ENCODE results near the gene ACTN2.
"Not testable (repeated sequence)": the region's sequence is repeated elsewhere in the genome, so short reads cannot be mapped to it uniquely, and the experiment has no call there.

ACTN2 gene

DNA sequence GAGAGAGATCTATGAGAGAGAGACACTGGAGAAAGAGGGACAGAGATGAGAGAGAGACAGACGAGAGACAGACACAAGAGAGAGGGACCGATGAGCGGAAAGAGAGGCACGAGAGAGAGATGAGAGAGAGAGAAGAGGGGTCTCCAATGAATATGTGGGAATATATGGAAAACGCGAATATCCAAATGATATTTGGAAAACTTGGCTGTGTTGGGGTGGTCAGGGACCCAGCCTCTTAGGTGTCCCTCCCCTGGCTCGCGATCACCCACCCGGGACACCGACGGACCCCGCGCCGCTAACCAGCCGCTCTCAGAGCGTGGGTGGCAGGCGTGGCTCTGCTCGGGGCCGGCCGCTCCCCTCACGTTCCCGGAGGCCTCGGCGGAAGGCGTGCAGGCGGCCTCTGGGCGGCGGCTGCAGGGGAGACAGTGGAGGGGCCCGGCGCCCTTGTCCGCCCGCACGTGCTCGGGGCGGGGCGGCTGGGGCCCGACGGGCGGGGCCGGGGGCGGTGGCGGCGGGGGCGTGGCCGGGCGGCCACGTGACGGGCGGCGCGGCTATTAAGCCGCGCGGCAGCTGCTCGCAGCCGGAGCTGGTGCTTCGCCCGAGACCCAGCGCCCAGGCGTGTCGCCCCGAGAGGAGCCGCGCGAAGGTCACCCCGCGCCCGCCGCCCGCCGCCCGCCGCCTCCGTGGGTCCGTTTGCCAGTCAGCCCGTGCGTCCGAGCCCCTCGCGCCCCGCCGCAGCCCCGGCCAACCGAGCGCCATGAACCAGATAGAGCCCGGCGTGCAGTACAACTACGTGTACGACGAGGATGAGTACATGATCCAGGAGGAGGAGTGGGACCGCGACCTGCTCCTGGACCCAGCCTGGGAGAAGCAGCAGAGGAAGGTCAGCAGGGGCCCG is at the start of gene ACTN2:
Gene ACTN2, plus strand, starts transcription at position 583 of the 898 bp plus-strand sequence. Its CDS starts 175 bp downstream, at position 758.
- Histone ChIP-seq H3K4me3 (ENCODE audit: low read depth, low read length) (peak within 1 kb of the TSS; percentile 30), H3K9ac (ENCODE audit: low read depth, low read length) (no peak within 1 kb of the TSS), H3K36me3 (ENCODE audit: control insufficient read depth, insufficient read depth, low read length) (no peaks in the 10 kb centered on the region), H3K9me3 (ENCODE audit: control insufficient read depth, insufficient read depth, low read length) (no peaks in the 10 kb centered on the region), H3K4me1 (ENCODE audit: control insufficient read depth, insufficient read depth, low read length) (no peaks in the 10 kb centered on the region), H3K27me3 (ENCODE audit: control insufficient read depth, insufficient read depth, low read length) (peaks cover 24% of the 10 kb centered on the region)

DNA sequence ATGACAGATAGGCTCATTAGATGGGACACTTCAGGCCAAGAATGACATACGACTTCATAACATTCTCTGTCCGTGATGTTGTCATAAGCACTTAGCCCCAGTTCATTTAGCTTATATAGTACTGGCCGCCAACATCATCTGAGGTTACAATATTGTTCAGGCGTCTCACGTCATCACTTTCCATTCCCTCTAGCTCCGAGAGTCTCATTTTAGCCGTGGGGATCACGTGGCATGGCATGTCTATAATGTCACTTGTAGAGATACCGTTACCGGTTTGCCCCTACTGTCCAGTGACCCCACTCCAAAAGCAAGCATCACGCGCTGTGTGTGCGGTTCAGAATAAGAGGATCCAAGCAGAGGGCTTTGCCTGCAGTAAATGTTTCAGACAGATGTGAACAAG is 47.4 kb upstream of the ACTN2 start:
- Histone ChIP-seq H3K4me1 (ENCODE audit: control insufficient read depth, insufficient read depth, low read length) (no peaks in the 10 kb centered on the region), H3K27me3 (ENCODE audit: control insufficient read depth, insufficient read depth, low read length) (no peaks in the 10 kb centered on the region), H3K4me3 (ENCODE audit: low read depth, low read length) (no peak overlapping the region), H3K9me3 (ENCODE audit: control insufficient read depth, insufficient read depth, low read length) (no peaks in the 10 kb centered on the region), H3K36me3 (ENCODE audit: control insufficient read depth, insufficient read depth, low read length) (no peaks in the 10 kb centered on the region), H3K9ac (ENCODE audit: low read depth, low read length) (no peak overlapping the region)

DNA sequence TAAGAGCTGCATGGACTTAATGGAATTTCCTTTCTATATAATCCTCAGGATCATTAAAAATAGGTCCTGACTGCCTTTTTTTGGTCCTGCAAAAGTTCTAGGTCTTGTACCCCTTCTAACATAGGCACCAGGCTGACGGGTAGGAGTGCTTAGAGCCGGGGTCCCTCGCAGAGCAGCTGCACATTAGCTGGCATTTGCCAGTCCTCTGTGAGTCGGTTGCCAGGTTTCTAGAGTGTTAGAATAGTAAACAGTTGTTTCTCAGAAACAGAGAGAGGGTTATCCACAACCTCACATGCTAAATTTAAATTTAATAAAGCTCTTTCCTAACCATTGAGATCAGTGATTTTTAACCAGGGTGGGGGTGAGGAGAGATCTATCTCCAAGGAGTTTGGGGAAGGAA is 46.6 kb upstream of the ACTN2 start:
- no peaks in the 10 kb centered on the region for H3K36me3 ChIP-seq (ENCODE audit: control insufficient read depth, insufficient read depth, low read length)

DNA sequence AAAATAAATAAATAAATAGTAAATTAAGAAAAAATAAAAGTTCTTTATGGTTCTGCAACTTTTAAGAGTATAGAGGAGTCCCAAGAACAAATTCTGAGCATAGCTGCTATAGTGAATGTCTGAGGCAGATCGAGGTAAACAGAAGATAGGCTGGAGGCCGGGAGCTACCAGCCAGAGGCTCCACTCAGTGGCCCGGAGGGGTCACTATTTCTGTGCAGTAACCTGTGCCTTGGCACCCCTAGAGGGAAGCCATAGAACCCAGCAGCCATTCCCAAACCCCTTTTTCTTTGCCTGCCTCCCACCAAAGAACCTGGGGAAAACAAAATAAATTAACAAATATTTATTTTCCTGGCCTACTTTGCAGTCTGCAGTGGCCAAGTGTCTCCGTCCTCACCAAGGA is 43.5 kb upstream of the ACTN2 start:
- no peaks in the 10 kb centered on the region for H3K36me3 ChIP-seq (ENCODE audit: control insufficient read depth, insufficient read depth, low read length)
- no peak overlapping the region for H3K4me3 ChIP-seq (ENCODE audit: low read depth, low read length)
- H3K4me1 ChIP-seq (ENCODE audit: control insufficient read depth, insufficient read depth, low read length): no peaks in the 10 kb centered on the region
- H3K27me3 ChIP-seq (ENCODE audit: control insufficient read depth, insufficient read depth, low read length): no peaks in the 10 kb centered on the region
- no peak overlapping the region for H3K9ac ChIP-seq (ENCODE audit: low read depth, low read length)
- H3K9me3 ChIP-seq (ENCODE audit: control insufficient read depth, insufficient read depth, low read length): no peaks in the 10 kb centered on the region

More for the DNA sequence above, 46.6 kb upstream of the ACTN2 start:
- Histone ChIP-seq H3K9ac (ENCODE audit: low read depth, low read length) (no peak overlapping the region), H3K27me3 (ENCODE audit: control insufficient read depth, insufficient read depth, low read length) (no peaks in the 10 kb centered on the region), H3K9me3 (ENCODE audit: control insufficient read depth, insufficient read depth, low read length) (no peaks in the 10 kb centered on the region), H3K4me3 (ENCODE audit: low read depth, low read length) (no peak overlapping the region), H3K4me1 (ENCODE audit: control insufficient read depth, insufficient read depth, low read length) (no peaks in the 10 kb centered on the region)

DNA sequence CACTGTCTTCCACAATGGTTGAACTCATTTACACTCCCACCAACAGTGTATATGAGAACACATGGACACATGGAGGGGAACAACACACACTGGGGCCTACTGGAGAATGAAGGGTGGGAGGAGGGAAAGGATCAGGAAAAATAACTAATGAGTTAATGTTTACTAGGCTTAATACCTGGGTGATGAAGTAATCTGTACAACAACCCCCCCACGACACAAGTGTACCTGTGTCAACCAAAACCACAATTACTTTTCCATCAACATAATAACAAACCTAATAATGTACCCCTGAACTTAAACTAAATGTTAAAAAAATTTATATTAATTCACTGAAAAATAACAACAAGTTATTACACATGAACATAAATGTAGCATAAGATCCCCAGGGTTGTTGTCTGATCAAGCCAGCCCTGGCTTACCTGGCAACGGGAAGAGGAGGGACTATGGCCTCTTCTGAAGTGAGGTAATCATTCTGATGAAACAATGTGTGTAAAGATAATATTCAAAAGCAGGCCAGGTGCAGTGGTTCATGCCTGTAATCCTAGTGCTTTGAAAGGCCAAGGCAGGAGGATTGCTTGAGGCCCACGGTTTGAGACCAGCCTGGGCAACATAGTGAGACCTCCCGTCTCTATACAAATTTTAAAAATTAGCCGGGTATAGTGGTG is 41.2 kb upstream of the ACTN2 start:
- Histone ChIP-seq H3K4me1 (ENCODE audit: control insufficient read depth, insufficient read depth, low read length) (no peaks in the 10 kb centered on the region), H3K9me3 (ENCODE audit: control insufficient read depth, insufficient read depth, low read length) (no peaks in the 10 kb centered on the region), H3K27me3 (ENCODE audit: control insufficient read depth, insufficient read depth, low read length) (no peaks in the 10 kb centered on the region), H3K36me3 (ENCODE audit: control insufficient read depth, insufficient read depth, low read length) (no peaks in the 10 kb centered on the region), H3K4me3 (ENCODE audit: low read depth, low read length) (no peak overlapping the region), H3K9ac (ENCODE audit: low read depth, low read length) (no peak overlapping the region)

DNA sequence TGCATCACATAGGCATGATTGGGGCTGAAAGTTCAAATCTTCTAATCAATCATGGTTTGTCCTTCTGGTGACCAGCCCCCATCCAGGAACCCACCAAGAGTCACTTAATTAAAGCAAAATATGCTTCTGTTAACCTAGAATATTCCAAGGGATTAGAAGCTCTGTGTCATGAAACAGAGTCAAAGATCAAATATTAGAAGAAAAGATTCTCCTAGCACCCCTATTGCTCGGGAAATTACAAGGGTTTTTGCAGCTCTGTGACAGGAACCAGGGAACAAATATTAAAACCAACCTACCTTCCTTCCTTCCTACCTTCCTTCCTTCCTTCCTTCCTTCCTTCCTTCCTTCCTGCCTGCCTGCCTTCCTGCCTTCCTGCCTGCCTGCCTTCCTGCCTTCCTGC is 31.8 kb upstream of the ACTN2 start:
- H3K36me3 ChIP-seq (ENCODE audit: control insufficient read depth, insufficient read depth, low read length): no peaks in the 10 kb centered on the region
- no peaks in the 10 kb centered on the region for H3K9me3 ChIP-seq (ENCODE audit: control insufficient read depth, insufficient read depth, low read length)
- no peak overlapping the region for H3K9ac ChIP-seq (ENCODE audit: low read depth, low read length)
- no peaks in the 10 kb centered on the region for H3K4me1 ChIP-seq (ENCODE audit: control insufficient read depth, insufficient read depth, low read length)
- no peak overlapping the region for H3K4me3 ChIP-seq (ENCODE audit: low read depth, low read length)
- no peaks in the 10 kb centered on the region for H3K27me3 ChIP-seq (ENCODE audit: control insufficient read depth, insufficient read depth, low read length)

DNA sequence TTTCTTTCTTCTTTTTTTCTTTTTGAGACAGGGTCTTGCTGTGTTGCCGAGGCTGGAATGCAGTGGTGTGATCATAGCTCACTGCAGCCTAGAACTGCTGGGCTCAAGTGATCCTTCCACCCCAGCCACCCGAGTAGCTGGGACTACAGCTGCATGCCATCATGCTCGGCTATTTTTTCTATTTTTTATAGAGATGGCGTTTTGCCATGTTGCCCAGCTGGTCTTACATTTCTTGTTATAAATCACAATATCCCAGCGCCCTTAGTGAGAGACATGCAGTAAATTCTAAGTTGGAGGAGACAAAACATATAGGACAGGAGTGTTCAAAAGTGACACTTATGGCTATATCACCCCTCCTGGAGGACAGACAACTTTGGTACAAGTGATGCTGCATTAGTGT is 31.3 kb upstream of the ACTN2 start:
- Histone ChIP-seq H3K9ac (ENCODE audit: low read depth, low read length) (no peak overlapping the region), H3K4me3 (ENCODE audit: low read depth, low read length) (no peak overlapping the region)

DNA sequence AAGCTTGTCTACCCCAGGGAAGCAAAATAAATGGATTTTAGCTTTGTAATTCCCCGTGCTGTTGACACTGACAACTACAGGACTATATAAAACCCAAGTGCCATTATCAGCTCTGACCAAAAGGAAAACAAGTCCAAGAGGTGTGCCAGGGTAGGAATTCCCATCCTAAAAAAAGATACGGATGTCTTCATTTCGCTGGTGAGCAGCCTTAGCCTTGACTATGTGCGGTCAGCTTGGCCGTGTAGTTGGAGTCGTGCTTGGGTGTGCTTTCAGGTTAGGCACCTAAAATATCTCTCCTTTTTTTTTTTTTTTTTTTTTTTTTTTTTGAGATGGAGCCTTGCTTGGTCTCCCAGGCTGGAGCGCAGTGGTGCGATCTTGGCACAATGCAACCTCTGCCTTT is 28.9 kb upstream of the ACTN2 start:
- no peaks in the 10 kb centered on the region for H3K4me1 ChIP-seq (ENCODE audit: control insufficient read depth, insufficient read depth, low read length)
- no peak overlapping the region for H3K9ac ChIP-seq (ENCODE audit: low read depth, low read length)
- H3K9me3 ChIP-seq (ENCODE audit: control insufficient read depth, insufficient read depth, low read length): no peaks in the 10 kb centered on the region
- no peak overlapping the region for H3K4me3 ChIP-seq (ENCODE audit: low read depth, low read length)
- H3K27me3 ChIP-seq (ENCODE audit: control insufficient read depth, insufficient read depth, low read length): no peaks in the 10 kb centered on the region
- H3K36me3 ChIP-seq (ENCODE audit: control insufficient read depth, insufficient read depth, low read length): no peaks in the 10 kb centered on the region

More for the DNA sequence above, 31.3 kb upstream of the ACTN2 start:
- Histone ChIP-seq H3K9me3 (ENCODE audit: control insufficient read depth, insufficient read depth, low read length) (no peaks in the 10 kb centered on the region), H3K36me3 (ENCODE audit: control insufficient read depth, insufficient read depth, low read length) (no peaks in the 10 kb centered on the region), H3K27me3 (ENCODE audit: control insufficient read depth, insufficient read depth, low read length) (no peaks in the 10 kb centered on the region), H3K4me1 (ENCODE audit: control insufficient read depth, insufficient read depth, low read length) (no peaks in the 10 kb centered on the region)

DNA sequence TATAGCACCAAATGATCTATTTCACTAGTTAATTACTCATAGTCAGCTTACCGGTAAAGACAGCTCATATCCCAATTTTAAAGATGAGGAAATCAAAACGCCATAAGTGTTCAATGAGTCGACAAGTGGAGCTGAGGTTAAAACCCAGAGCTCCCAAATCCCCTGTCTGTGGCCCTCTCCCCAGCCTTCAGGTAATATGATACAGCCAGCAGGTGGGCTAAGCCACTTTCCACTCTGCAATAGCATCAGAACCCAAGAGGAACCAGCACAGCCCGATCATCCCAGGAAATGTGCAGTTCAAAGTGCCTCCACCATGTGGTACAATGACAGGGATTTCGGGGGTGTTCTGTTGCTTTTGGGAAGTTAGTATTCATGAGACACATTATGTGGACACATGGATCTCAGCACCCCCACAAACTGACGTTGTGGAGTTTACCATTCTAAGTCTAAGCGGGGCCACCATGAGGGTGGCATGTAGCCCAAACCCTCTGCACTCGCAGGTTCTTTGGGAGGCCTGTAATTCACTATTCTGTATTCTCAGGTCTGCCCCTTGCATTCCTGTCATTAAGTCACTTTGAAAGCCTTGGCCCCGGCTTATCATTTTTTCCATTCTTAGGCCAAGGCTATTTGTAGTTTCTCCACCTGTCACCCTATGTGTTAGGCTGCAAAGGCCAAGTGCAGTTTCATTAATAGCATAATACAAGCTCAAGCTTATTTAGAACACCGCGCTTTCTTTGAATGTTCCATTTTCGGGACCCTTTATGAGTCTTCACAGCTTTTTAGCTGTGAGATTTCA is 26.3 kb upstream of the ACTN2 start:
- Histone ChIP-seq H3K9me3 (ENCODE audit: control insufficient read depth, insufficient read depth, low read length) (no peaks in the 10 kb centered on the region), H3K4me1 (ENCODE audit: control insufficient read depth, insufficient read depth, low read length) (no peaks in the 10 kb centered on the region), H3K9ac (ENCODE audit: low read depth, low read length) (no peak overlapping the region), H3K36me3 (ENCODE audit: control insufficient read depth, insufficient read depth, low read length) (no peaks in the 10 kb centered on the region), H3K4me3 (ENCODE audit: low read depth, low read length) (no peak overlapping the region), H3K27me3 (ENCODE audit: control insufficient read depth, insufficient read depth, low read length) (no peaks in the 10 kb centered on the region)

DNA sequence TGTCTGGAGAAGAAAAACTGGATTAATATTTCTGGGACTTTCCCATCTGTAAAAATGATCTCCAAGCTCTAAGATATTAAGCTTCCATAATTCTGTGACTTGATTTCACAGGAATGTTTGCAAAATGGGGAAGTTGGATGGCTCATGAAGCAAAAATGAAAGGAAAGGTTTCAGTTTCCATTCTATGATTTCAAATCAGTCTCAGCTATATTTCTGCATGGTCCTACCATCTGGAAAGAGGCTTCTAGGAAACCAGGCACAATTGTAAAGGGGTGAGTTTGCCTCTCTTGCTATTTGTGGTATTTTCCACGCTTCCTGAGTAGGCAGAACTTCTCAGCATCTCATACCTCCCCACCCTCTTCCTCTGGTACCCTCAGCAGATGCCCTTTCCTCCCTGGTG is 22.4 kb upstream of the ACTN2 start:
- H3K9ac ChIP-seq (ENCODE audit: low read depth, low read length): no peak overlapping the region
- H3K9me3 ChIP-seq (ENCODE audit: control insufficient read depth, insufficient read depth, low read length): no peaks in the 10 kb centered on the region
- H3K4me3 ChIP-seq (ENCODE audit: low read depth, low read length): no peak overlapping the region
- no peaks in the 10 kb centered on the region for H3K36me3 ChIP-seq (ENCODE audit: control insufficient read depth, insufficient read depth, low read length)
- no peaks in the 10 kb centered on the region for H3K4me1 ChIP-seq (ENCODE audit: control insufficient read depth, insufficient read depth, low read length)
- no peaks in the 10 kb centered on the region for H3K27me3 ChIP-seq (ENCODE audit: control insufficient read depth, insufficient read depth, low read length)

DNA sequence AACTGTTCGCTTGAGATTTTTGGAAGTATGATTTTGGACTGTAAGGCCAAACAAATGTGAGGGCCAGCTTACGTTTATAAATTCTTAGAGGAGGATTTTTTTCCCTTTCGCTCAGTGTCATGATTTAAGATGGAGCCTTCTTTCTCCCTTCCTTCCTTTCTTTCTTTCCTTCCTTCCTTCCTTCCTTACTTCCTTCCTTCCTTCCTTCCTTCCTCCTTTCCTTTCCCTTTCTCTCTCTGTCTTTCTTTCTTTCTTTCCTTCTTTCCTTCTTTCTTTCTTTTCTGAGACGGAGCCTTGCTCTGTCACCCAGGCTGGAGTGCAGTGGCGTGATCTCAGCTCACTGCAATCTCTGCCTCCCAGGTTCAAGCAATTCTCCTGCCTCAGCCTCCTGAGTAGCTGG is 17.4 kb upstream of the ACTN2 start:
- not testable (repeated sequence) for H3K9ac ChIP-seq (ENCODE audit: low read depth, low read length); H3K4me1 ChIP-seq (ENCODE audit: control insufficient read depth, insufficient read depth, low read length); H3K27me3 ChIP-seq (ENCODE audit: control insufficient read depth, insufficient read depth, low read length); H3K4me3 ChIP-seq (ENCODE audit: low read depth, low read length); H3K9me3 ChIP-seq (ENCODE audit: control insufficient read depth, insufficient read depth, low read length); H3K36me3 ChIP-seq (ENCODE audit: control insufficient read depth, insufficient read depth, low read length)

Data from iPS-15b (cell line).